ENCODE results near the gene FCHO1. TPM values are rescaled to one million over a fixed set of nuclear protein-coding genes. Genes with fewer than 3 reads are reported as not detected.
"Not testable (repeated sequence)": the region's sequence is repeated elsewhere in the genome, so short reads cannot be mapped to it uniquely, and the experiment has no call there.

The FCHO1 gene
- total and polyA plus RNA-seq, 9 donors: 0.95 to 4.3 (median 2.8) TPM

DNA sequence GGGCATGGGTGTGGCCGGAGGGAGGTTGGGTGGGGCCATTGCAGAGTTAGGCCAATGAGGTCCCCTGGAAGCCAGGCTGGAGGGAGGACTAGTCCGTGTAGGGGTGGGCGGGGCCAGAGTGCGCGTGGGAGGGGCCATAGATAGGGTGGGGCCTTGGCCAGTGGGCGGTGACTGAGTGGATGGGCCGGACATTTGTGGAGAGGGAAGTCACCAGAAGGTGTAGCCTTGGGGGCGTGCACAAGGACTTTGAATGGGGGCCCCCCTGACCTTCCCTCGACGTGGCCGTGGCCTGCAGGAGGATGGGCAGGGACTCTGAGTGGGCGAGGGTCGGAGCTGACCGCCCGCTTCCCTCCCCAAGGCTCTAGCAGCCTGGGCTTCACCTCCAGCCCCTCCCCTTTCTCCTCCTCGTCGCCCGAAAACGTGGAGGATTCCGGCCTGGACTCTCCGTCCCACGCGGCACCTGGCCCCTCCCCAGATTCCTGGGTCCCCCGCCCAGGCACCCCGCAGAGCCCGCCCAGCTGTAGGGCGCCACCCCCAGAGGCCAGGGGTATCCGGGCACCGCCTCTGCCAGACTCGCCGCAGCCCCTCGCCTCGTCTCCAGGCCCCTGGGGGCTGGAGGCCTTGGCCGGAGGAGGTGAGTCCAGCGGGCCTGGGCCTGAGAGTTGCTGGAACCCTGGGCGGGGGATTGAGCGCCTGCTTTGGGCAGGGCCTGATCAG, 27.1 kb downstream of the FCHO1 start:
- intact Hi-C loops (cut with DNase I): no loop called here
- peak; percentile 48 to 69 (median 53) for DNase-seq
- Histone ChIP-seq H3K4me3 (no peak overlapping the region), H3K27me3 (no peaks in the 10 kb centered on the region), H3K27ac (no peak overlapping the region), H3K9me3 (no peaks in the 10 kb centered on the region), H3K36me3 (no peaks in the 10 kb centered on the region), H3K4me1 (ENCODE audit: insufficient read depth) (peaks cover 7% of the 10 kb centered on the region)
- WGBS, 3 donors: 3 to 5% (median 5%) methylated on average over 36 to 37 of the region's 37 CpGs
- TF ChIP-seq POLR2A (IDR thresholded peaks at IDR 0.05): no peak
- TF ChIP-seq, protein P1, sequence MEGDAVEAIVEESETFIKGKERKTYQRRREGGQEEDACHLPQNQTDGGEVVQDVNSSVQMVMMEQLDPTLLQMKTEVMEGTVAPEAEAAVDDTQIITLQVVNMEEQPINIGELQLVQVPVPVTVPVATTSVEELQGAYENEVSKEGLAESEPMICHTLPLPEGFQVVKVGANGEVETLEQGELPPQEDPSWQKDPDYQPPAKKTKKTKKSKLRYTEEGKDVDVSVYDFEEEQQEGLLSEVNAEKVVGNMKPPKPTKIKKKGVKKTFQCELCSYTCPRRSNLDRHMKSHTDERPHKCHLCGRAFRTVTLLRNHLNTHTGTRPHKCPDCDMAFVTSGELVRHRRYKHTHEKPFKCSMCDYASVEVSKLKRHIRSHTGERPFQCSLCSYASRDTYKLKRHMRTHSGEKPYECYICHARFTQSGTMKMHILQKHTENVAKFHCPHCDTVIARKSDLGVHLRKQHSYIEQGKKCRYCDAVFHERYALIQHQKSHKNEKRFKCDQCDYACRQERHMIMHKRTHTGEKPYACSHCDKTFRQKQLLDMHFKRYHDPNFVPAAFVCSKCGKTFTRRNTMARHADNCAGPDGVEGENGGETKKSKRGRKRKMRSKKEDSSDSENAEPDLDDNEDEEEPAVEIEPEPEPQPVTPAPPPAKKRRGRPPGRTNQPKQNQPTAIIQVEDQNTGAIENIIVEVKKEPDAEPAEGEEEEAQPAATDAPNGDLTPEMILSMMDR (IDR thresholded peaks at IDR 0.05): no peak
- no peak for TF ChIP-seq EP300 (IDR thresholded peaks at IDR 0.05)

DNA sequence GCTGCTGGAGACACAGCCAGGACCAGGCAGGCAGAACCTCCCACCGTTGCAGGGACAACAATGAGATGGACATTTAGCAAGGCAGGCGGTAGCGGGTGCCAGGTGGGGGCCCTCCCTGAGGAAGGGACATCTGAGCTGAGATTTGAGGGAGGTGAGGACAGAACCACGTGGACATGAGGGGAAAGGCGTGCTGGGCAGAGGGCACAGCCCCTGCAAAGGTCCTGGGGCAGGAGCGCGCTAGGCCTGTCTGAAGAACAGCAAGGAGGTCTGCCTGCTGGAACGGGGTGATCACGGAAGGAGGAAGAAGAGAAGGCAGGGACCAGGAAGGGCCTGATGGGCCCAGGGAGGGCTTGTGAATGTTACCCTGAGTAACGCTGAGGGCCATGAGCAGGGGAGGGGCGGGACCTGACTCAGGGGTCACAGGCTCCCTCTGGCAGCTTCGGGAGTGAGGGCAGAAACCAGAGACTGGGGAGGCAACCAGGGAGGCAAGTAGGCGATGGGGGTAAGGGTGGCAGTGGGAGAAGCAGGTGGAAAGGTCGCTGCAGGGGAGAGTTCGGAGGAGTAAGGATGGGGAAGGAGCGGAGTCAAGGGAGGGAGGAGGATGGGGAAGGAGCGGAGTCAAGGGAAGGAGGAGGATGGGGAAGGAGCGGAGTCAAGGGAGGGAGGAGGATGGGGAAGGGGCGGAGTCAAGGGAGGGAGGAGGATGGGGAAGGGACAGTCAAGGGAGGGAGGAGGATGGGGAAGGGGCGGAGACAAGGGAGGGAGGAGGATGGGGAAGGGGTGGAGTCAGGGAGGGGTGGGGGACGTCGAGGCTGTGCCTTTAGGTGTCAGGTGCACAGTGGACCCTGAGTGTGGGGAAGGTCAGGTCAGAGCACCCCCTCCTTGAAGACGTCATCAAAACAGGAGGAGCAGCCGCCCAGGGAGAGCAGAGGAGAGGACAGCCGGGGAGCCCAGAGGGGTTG, 28.0 kb downstream of the FCHO1 start:
- 9 to 14% (median 9%) methylated on average over 25 of the region's 25 CpGs for WGBS, 3 donors
- Histone ChIP-seq H3K4me1 (ENCODE audit: insufficient read depth) (peaks cover 10% of the 10 kb centered on the region), H3K4me3 (no peak overlapping the region), H3K36me3 (no peaks in the 10 kb centered on the region), H3K27ac (no peak overlapping the region), H3K9me3 (no peaks in the 10 kb centered on the region), H3K27me3 (no peaks in the 10 kb centered on the region)
- peak in 4 of 5 donors; percentile 43 to 49 (median 45) for DNase-seq
- TF ChIP-seq, protein P1 (IDR thresholded peaks at IDR 0.05): no peak
- TF ChIP-seq EP300 (IDR thresholded peaks at IDR 0.05) (no peak), POLR2A (IDR thresholded peaks at IDR 0.05) (no peak)
- intact Hi-C loops (cut with DNase I): no loop called here

DNA sequence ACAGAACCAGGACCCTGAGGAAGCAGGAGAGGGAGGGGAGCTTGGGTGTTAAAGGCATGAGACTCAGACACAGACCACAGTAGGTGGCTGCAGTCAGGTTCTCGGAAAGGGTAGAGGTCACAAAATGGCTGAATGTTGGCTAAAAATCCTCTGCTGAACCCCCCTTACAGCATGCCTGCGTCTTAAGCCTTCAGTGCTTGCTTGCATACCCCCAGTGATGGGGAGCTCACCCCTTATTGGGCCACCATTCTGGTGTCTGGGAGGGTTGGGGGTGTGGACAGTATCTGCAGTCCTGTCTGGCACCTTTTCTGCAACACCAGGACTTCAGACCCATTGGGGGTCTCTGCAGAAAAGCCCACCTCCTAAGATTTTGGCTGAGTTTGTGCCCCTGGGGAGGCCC, 29.5 kb downstream of the FCHO1 start:
- DNase-seq: no peak
- no peaks in the 10 kb centered on the region for H3K36me3 ChIP-seq
- H3K9me3 ChIP-seq: no peaks in the 10 kb centered on the region
- no peaks in the 10 kb centered on the region for H3K27me3 ChIP-seq
- H3K27ac ChIP-seq: no peak overlapping the region
- TF ChIP-seq POLR2A (IDR thresholded peaks at IDR 0.05) (no peak), EP300 (IDR thresholded peaks at IDR 0.05) (no peak)
- TF ChIP-seq, protein P1 (IDR thresholded peaks at IDR 0.05): no peak
- 94 to 97% (median 96%) methylated on average over 2 of the region's 2 CpGs for WGBS, 3 donors
- intact Hi-C loops (cut with DNase I): loop anchor here in 1 of 4 donors (5.0 kb wide), 1 partner anchor 72 kb away; no protein-coding TSS in a partner anchor
- peaks cover 10% of the 10 kb centered on the region for H3K4me1 ChIP-seq (ENCODE audit: insufficient read depth)
- H3K4me3 ChIP-seq: no peak overlapping the region

DNA sequence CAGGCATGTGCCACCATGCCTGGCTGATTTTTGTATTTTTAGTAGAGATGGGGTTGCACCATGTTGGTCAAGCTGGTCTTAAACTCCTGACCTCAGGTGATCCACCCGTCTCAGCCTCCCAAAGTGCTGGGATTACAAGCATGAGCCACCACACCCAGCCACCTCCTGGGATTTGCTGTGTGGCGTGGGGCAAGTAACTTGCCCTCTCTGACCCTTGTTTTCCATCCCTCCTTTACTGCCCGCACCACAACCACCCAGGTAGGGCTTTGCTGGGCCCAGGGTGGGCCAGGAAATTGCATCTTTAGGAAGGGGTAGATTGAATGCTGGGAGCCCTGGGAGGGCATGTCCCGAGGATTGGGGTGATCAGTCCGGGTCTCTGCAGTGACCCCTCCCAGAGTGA, 32.4 kb downstream of the FCHO1 start:
- H3K4me3 ChIP-seq; H3K9me3 ChIP-seq; H3K4me1 ChIP-seq (ENCODE audit: insufficient read depth); H3K27ac ChIP-seq; H3K36me3 ChIP-seq; DNase-seq; H3K27me3 ChIP-seq: not testable (repeated sequence)
- 56 to 85% (median 61%) methylated on average over 5 of the region's 5 CpGs for WGBS, 3 donors
- intact Hi-C loops (cut with DNase I): loop anchor here in 1 of 4 donors (5.0 kb wide), 1 partner anchor 69 kb away; no protein-coding TSS in a partner anchor

Data from ovary (tissue), 9 donors.